ENCODE results near the gene DNAH2.
"Not testable (repeated sequence)": the region's sequence is repeated elsewhere in the genome, so short reads cannot be mapped to it uniquely, and the experiment has no call there.

The DNAH2 gene

DNA sequence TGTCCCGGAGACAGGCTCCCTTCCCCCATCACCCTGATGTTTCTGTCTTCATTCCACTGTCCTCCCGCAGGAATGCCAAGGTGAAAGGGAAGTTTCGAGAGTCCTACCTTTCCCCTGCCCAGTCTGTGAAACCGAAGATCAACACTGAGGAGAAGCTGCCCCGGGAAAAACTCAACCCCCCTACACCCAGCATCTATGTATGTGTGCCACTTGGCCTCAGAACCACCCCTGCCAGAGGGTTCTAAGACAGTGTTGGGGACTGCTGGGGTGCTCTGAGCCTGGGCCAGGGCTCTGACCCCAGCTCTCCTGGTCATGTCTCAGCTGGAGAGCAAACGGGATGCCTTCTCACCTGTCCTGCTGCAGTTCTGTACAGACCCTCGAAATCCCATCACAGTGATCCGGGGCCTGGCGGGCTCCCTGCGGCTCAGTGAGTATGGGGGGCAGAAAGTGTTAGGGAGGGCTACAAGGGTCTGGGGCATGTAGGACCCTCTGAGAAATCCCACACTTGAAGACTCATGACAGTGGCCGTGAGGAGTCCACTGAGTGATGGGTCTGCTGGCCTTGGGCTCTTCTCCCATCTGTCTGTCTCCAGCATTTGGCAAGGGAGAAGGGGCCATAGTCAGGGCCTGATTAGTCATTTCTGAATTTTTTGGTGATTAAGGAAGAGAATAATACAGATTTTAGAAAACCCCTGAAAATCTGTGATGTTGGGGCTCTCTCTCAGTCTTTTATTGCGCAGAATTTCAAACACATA, 132.4 kb downstream of the DNAH2 start:
- DNase-seq (ENCODE audit: low read depth in 2 of 2) = no peak

DNA sequence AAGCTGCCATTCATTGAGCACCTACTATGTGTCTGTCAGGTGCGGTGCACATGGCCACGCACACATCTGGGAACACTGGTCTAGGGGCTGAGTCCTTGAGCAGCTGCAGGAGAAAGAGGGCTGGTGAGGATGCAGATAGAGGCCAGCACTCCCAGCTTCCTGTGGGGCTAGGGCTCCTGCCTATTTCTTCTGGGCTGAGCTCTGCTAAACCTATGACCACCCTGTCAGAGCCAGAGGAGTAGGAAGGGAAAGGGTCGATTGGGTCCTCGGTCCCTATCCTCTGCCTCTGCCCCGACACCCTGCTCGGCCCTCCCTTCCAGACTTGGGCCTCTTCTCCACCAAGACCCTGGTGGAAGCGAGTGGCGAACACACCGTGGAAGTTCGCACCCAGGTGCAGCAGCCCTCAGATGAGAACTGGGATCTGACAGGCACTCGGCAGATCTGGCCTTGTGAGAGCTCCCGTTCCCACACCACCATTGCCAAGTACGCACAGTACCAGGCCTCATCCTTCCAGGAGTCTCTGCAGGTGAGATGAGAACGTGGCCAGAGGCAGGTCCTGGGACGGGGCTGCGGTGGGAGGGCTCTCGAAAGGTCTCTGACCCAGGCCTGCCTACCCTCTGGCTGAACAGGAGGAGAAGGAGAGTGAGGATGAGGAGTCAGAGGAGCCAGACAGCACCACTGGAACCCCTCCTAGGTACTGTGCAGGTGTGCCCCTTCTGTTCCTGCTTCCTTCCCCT, 133.3 kb downstream of the DNAH2 start:
- no peak for DNase-seq (ENCODE audit: low read depth in 2 of 2)

- peak; percentile 56 for DNase-seq (ENCODE audit: low read depth in 2 of 2)
Observed at GRCh38 chr17:7851438-7852261, 134.1 kb downstream of the DNAH2 start.

- DNase-seq (ENCODE audit: low read depth in 2 of 2) = no peak
Observed at GRCh38 chr17:7852262-7852670, 134.7 kb downstream of the DNAH2 start.

DNA sequence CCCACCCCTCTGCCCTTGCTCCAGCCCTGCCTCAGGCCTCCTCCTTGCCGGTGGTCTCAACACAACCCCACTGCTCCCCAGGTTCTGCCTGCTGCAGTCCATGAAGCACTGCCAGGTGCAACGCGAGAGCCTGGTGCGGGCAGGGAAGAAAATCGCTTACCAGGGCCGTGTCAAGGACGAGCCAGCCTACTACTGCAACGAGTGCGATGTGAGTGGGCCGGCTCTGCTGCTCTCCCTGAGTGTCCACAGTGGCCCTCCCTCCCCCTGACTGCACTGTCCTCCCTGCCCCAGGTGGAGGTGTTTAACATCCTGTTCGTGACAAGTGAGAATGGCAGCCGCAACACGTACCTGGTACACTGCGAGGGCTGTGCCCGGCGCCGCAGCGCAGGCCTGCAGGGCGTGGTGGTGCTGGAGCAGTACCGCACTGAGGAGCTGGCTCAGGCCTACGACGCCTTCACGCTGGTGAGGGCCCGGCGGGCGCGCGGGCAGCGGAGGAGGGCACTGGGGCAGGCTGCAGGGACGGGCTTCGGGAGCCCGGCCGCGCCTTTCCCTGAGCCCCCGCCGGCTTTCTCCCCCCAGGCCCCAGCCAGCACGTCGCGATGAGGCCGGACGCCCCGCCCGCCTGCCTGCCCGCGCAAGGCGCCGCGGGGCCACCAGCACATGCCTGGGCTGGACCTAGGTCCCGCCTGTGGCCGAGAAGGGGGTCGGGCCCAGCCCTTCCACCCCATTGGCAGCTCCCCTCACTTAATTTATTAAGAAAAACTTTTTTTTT, 135.6 kb downstream of the DNAH2 start:
- DNase-seq (ENCODE audit: low read depth in 2 of 2) = no peak

DNA sequence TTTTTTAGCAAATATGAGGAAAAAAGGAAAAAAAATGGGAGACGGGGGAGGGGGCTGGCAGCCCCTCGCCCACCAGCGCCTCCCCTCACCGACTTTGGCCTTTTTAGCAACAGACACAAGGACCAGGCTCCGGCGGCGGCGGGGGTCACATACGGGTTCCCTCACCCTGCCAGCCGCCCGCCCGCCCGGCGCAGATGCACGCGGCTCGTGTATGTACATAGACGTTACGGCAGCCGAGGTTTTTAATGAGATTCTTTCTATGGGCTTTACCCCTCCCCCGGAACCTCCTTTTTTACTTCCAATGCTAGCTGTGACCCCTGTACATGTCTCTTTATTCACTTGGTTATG, 136.1 kb downstream of the DNAH2 start:
- no peak for DNase-seq (ENCODE audit: low read depth in 2 of 2)

DNA sequence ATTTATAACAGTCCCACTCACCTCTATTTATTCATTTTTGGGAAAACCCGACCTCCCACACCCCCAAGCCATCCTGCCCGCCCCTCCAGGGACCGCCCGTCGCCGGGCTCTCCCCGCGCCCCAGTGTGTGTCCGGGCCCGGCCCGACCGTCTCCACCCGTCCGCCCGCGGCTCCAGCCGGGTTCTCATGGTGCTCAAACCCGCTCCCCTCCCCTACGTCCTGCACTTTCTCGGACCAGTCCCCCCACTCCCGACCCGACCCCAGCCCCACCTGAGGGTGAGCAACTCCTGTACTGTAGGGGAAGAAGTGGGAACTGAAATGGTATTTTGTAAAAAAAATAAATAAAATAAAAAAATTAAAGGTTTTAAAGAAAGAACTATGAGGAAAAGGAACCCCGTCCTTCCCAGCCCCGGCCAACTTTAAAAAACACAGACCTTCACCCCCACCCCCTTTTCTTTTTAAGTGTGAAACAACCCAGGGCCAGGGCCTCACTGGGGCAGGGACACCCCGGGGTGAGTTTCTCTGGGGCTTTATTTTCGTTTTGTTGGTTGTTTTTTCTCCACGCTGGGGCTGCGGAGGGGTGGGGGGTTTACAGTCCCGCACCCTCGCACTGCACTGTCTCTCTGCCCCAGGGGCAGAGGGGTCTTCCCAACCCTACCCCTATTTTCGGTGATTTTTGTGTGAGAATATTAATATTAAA, 136.7 kb downstream of the DNAH2 start:
- no peak for DNase-seq (ENCODE audit: low read depth in 2 of 2)

GRCh38 chr17:7854851-7855659, 137.5 kb downstream of the DNAH2 start, which contains the start of gene TMEM88:
Gene TMEM88 (plus strand): TSS chr17:7855066. CDS start chr17:7855075, 9 bp downstream.
- no peak for DNase-seq (ENCODE audit: low read depth in 2 of 2)

- no peak for DNase-seq (ENCODE audit: low read depth in 2 of 2)
Observed at GRCh38 chr17:7855660-7856010, 138.1 kb downstream of the DNAH2 start.

- no peak for DNase-seq (ENCODE audit: low read depth in 2 of 2)
Observed at GRCh38 chr17:7856011-7856810, 138.7 kb downstream of the DNAH2 start.

DNA sequence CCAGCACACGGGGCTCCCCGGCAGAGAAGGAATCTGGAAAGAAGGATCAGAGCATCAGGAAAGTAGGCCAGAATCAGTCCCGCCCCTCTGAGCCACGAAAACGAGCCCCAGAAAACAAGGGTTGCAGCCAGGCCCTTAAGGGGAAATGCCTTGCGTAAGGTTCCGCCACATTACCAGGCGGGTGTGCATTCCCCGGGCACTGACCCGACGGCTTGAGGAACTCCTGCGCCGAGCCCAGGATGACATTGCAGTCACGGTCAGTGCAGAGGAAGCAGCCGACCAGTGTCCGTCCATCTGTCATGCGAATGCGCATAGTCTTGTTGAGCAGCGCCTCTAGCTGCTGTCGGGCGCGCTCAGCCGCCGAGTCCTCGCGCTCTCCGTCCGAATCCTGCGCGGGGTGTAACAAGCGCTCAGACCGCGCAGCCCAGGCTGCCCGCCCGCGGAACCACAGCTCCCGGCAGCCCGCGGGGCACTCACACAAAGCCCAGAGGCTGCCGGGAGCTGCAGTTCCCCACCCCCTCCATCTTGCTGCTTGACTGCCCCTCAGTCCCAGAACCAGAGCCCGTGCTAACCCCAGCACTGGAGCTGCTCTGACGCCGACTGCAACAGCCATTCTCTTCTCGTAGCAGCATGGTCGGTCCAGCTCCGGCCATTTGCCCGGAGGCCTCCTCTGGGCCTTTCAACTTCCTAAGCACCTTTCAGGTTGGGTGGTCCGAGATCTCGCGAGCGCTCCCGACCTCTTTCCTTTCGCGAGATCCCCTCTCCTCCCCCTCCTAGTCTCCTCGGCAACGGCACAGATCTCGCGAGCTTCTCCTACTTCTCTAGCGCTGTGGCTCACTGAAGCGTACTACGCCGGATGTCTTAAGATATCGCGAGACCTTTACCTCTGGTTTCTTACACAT, 139.5 kb downstream of the DNAH2 start, which contains the start of gene NAA38:
Gene NAA38, minus strand, starts transcription at position 749 of the 902 bp plus-strand sequence. Its CDS starts 96 bp downstream, at position 653.
- peak; percentile 99 for DNase-seq (ENCODE audit: low read depth in 2 of 2)

DNA sequence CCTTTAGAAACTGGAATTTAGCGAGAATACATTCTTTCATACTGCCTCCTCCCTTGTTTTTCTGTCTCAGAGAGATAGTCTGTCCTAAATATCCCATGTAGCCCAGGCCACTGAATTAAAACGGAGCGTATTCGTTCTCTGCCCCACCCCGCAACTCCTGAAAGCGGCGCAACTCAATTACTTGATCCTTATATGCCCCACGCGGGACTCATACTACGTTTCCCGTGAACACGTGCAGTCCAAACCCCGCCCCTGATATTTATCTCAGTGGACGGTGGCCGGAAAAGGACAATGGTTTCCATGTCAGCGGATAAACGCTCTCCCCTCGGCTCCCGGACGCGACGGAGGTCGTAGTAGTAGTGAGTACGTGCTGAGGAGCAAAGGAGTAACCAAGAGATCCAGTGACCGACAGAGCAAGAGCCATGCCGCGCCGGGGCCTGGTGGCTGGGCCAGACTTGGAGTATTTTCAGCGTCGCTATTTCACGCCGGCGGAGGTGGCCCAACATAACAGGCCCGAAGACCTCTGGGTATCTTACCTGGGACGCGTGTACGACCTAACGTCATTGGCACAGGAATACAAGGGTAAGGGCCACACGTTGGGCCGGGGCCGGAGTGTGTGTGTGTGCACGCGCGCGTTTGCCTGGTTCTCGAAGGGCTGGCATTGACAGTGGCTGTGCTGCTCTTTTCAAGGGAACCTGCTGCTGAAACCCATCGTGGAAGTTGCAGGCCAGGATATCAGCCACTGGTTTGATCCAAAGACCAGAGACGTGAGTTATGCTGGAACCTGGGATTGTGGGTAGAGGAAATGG, 140.4 kb downstream of the DNAH2 start, which contains the start of gene CYB5D1:
Gene CYB5D1, plus strand, starts transcription at position 291 of the 809 bp plus-strand sequence. Its CDS starts 132 bp downstream, at position 423.
- DNase-seq (ENCODE audit: low read depth in 2 of 2) = peak; percentile 86 to 88

DNA sequence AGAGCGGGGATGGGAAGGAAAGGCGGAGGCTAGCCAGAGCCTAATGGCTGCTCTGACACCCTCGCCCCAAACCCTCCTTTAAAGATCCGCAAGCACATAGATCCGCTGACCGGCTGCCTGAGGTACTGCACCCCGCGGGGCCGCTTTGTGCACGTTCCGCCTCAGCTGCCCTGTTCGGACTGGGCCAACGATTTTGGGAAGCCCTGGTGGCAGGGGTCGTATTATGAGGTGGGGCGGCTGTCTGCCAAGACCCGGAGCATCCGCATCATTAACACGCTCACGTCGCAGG, 140.9 kb downstream of the DNAH2 start:
- DNase-seq (ENCODE audit: low read depth in 2 of 2) = no peak

- DNase-seq (ENCODE audit: low read depth in 2 of 2) = no peak
Observed at GRCh38 chr17:7859028-7859427, 141.5 kb downstream of the DNAH2 start.

- no peak for DNase-seq (ENCODE audit: low read depth in 2 of 2)
Observed at GRCh38 chr17:7862692-7863437, 145.3 kb downstream of the DNAH2 start.

DNA sequence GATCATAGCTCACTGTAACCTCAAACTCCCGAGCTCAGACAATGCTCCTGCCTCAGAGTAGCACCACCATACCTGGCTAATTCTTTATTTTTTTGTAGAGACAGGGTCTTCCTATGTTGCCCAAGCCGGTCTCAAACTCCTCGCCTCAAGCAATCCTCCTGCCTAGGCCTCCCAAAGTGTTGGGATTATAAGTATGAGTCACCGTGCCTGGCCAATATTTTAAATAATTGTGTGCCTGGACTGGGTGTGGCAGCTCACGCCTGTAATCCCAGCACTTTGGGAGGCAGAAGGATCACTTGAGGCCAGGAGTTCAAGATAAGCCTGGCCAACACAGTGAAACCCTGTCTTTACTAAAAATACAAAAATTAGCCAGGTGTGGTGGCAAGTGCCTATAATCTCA, 146.8 kb downstream of the DNAH2 start:
- not testable (repeated sequence) for DNase-seq (ENCODE audit: low read depth in 2 of 2)
